Measurements from ENCODE around the gene RBM20. TPM values are rescaled to one million over a fixed set of nuclear protein-coding genes. Genes with fewer than 3 reads are reported as not detected.
"Not testable (repeated sequence)": the region's sequence is repeated elsewhere in the genome, so short reads cannot be mapped to it uniquely, and the experiment has no call there.

RBM20 gene
- total RNA-seq, 3 donors from 2014 or later: 0.03 TPM; not detected in 2

DNA sequence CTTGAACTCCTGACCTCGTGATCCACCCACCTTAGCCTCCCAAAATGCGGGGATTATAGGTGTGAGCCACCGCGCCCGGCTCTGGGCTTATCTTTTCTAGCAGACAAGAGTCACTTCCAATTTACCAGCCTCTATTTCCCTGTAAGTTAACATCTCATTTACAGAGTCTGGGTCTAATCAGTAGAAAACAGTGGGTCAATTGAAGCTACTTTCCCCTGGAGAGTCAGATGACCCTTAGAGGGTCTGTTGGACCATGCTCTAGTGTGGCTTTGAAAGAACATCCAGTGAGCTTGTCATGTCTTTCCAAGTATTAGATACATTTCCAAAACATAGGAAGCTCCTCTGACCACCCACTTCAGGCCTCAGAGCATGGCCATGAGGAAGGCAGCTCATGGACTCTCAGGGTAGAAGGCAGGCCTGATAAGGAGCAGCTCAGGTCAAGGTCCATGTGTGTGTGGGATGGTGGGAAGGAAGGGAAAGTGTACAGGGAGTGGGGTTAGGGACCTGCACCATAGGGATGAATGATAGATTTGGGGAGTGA is 27.6 kb upstream of the RBM20 start:
- DNase-seq (no peak), ATAC-seq (no peak)
- Mint-ChIP-seq H3K4me3 (no peak overlapping the region), H3K9me3 (peaks cover 3% of the 10 kb centered on the region), H3K4me1 (ENCODE audit: low read depth) (peaks cover 61% of the 10 kb centered on the region), H3K36me3 (ENCODE audit: insufficient read depth) (no peaks in the 10 kb centered on the region), H3K27me3 (ENCODE audit: low read depth) (no peaks in the 10 kb centered on the region)

GRCh38 chr10:110617425-110618229 is 26.5 kb upstream of the RBM20 start:
- H3K4me1 Mint-ChIP-seq (ENCODE audit: low read depth): peaks cover 52% of the 10 kb centered on the region
- ATAC-seq: peak; percentile 33 to 41
- peak; percentile 8 for DNase-seq
- H3K4me3 Mint-ChIP-seq: peak overlapping the region; percentile 42
- H3K36me3 Mint-ChIP-seq (ENCODE audit: insufficient read depth): no peaks in the 10 kb centered on the region
- H3K9me3 Mint-ChIP-seq: peaks cover 5% of the 10 kb centered on the region
- H3K27me3 Mint-ChIP-seq (ENCODE audit: low read depth): no peaks in the 10 kb centered on the region

DNA sequence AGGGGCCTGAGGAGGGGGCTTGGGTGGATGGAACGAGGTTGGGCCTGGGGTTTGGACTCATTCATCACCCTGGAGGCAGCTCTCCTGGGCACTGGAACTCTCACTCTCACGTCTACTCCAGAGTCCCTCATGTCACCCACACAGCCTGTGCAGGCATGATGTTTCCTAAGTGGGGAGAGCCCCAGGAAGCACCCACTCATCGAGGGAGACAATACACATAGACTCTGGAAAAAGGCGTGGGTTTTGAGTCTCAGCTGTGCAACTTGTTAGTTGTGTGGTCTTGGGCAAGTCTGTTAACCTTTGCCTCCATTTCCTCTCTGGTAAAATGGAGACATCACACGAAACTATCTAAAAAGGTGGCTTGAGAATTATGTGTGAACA is 25.9 kb upstream of the RBM20 start:
- H3K27me3 Mint-ChIP-seq (ENCODE audit: low read depth): no peaks in the 10 kb centered on the region
- H3K4me3 Mint-ChIP-seq: no peak overlapping the region
- H3K36me3 Mint-ChIP-seq (ENCODE audit: insufficient read depth): no peaks in the 10 kb centered on the region
- ATAC-seq (peak; percentile 55 to 67), DNase-seq (peak; percentile 22)
- peaks cover 5% of the 10 kb centered on the region for H3K9me3 Mint-ChIP-seq
- H3K4me1 Mint-ChIP-seq (ENCODE audit: low read depth): peaks cover 46% of the 10 kb centered on the region

- peaks cover 5% of the 10 kb centered on the region for H3K9me3 Mint-ChIP-seq
- H3K27me3 Mint-ChIP-seq (ENCODE audit: low read depth): no peaks in the 10 kb centered on the region
These were observed 24.4 kb upstream of the RBM20 start for GRCh38 chr10:110619514-110620397.

GRCh38 chr10:110620398-110620719 is 23.8 kb upstream of the RBM20 start:
- ATAC-seq (no peak), DNase-seq (no peak)
- H3K4me3 Mint-ChIP-seq: no peak overlapping the region
- H3K9me3 Mint-ChIP-seq: peaks cover 5% of the 10 kb centered on the region
- no peaks in the 10 kb centered on the region for H3K27me3 Mint-ChIP-seq (ENCODE audit: low read depth)
- H3K4me1 Mint-ChIP-seq (ENCODE audit: low read depth): peaks cover 31% of the 10 kb centered on the region
- no peaks in the 10 kb centered on the region for H3K36me3 Mint-ChIP-seq (ENCODE audit: insufficient read depth)

More at GRCh38 chr10:110619514-110620397, 24.4 kb upstream of the RBM20 start:
- Mint-ChIP-seq H3K4me3 (no peak overlapping the region), H3K4me1 (ENCODE audit: low read depth) (peaks cover 32% of the 10 kb centered on the region), H3K36me3 (ENCODE audit: insufficient read depth) (no peaks in the 10 kb centered on the region)
- ATAC-seq: no peak
- no peak for DNase-seq

GRCh38 chr10:110623316-110623715 is 20.8 kb upstream of the RBM20 start:
- not testable (repeated sequence) for H3K4me3 Mint-ChIP-seq; H3K9me3 Mint-ChIP-seq; H3K27me3 Mint-ChIP-seq (ENCODE audit: low read depth); ATAC-seq; H3K36me3 Mint-ChIP-seq (ENCODE audit: insufficient read depth); DNase-seq; H3K4me1 Mint-ChIP-seq (ENCODE audit: low read depth)

DNA sequence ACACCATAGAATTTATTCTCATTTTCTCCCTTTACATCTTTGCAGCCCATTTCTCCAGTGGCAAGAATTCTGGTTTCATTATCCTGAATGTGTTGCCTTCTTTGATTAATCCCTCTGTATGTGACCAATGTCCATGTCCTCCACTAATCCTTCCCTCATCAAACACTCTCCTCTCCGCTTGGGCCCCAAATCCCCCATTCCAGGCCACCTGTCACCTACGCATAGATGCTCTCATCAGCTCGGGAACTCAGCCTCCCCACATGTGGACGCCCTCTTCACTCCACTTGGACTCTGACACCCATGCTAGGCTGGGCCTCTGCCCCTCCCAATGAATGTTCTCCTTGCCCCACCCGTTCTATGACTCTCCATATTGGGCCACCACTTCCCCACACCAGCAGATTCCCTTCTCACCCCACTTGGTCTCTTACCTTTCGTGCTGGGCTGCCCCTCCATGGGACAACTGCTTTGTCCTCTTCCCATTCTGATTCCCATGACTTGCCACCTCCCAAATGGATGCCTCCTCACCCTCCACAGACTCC is 18.7 kb upstream of the RBM20 start:
- no peak for DNase-seq
- Mint-ChIP-seq H3K4me3 (no peak overlapping the region), H3K9me3 (peaks cover 13% of the 10 kb centered on the region), H3K4me1 (ENCODE audit: low read depth) (no peaks in the 10 kb centered on the region), H3K36me3 (ENCODE audit: insufficient read depth) (no peaks in the 10 kb centered on the region), H3K27me3 (ENCODE audit: low read depth) (peaks cover 3% of the 10 kb centered on the region)
- ATAC-seq: no peak

GRCh38 chr10:110625951-110626855 is 17.9 kb upstream of the RBM20 start:
- H3K27me3 Mint-ChIP-seq (ENCODE audit: low read depth): peaks cover 4% of the 10 kb centered on the region
- H3K4me1 Mint-ChIP-seq (ENCODE audit: low read depth): no peaks in the 10 kb centered on the region
- ATAC-seq: no peak
- no peak overlapping the region for H3K4me3 Mint-ChIP-seq
- no peak for DNase-seq
- H3K36me3 Mint-ChIP-seq (ENCODE audit: insufficient read depth): no peaks in the 10 kb centered on the region
- H3K9me3 Mint-ChIP-seq: peaks cover 13% of the 10 kb centered on the region

DNA sequence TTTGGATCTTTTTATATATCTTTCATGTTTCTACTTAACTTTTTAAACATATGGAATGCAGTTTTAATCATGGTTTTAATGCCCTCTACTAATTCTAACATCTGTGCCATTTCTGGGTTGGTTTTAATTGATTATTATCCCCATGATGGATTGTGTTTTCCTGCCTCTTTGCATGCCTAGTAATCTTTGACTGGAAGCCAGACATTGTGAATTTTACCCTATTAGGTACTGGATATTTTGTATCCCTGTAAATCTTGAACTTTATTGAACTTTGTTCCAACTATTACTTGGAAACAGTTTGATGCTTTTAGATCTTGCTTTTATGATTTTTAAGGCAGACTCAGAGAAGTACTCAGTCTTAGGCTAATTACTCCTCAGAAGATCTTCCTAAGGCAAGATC is 16.0 kb upstream of the RBM20 start:
- DNase-seq: no peak
- peaks cover 8% of the 10 kb centered on the region for H3K9me3 Mint-ChIP-seq
- peaks cover 4% of the 10 kb centered on the region for H3K27me3 Mint-ChIP-seq (ENCODE audit: low read depth)
- H3K36me3 Mint-ChIP-seq (ENCODE audit: insufficient read depth): no peaks in the 10 kb centered on the region
- no peaks in the 10 kb centered on the region for H3K4me1 Mint-ChIP-seq (ENCODE audit: low read depth)
- ATAC-seq: no peak
- no peak overlapping the region for H3K4me3 Mint-ChIP-seq

- DNase-seq (no peak), ATAC-seq (no peak)
- no peaks in the 10 kb centered on the region for H3K36me3 Mint-ChIP-seq (ENCODE audit: insufficient read depth)
- H3K4me1 Mint-ChIP-seq (ENCODE audit: low read depth): no peaks in the 10 kb centered on the region
- no peak overlapping the region for H3K4me3 Mint-ChIP-seq
- H3K9me3 Mint-ChIP-seq: peaks cover 8% of the 10 kb centered on the region
- H3K27me3 Mint-ChIP-seq (ENCODE audit: low read depth): peaks cover 4% of the 10 kb centered on the region
These were observed 14.4 kb upstream of the RBM20 start for GRCh38 chr10:110629680-110630191.

DNA sequence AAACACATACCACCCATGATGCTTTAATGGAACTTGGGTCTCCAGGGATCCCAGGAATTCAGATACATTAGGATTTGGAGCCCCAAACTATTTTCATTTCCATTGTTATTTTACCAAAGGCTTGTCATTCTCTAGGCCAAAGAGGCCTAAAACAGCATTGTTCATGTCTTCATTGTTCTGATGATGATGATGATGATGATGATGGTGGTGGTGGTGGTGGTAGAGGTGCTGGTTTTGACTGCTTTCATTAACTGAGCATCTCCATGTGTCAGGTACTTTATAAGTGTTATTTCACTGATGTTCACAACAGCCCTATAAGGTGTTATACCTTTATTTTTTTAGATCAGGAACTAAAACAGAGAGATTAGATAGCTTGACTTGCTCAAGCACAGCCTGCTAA is 12.2 kb upstream of the RBM20 start:
- H3K4me1 Mint-ChIP-seq (ENCODE audit: low read depth): no peaks in the 10 kb centered on the region
- H3K9me3 Mint-ChIP-seq: peaks cover 8% of the 10 kb centered on the region
- DNase-seq (no peak), ATAC-seq (no peak)
- peaks cover 4% of the 10 kb centered on the region for H3K27me3 Mint-ChIP-seq (ENCODE audit: low read depth)
- H3K4me3 Mint-ChIP-seq: no peak overlapping the region
- H3K36me3 Mint-ChIP-seq (ENCODE audit: insufficient read depth): no peaks in the 10 kb centered on the region

- no peak for DNase-seq
- peaks cover 8% of the 10 kb centered on the region for H3K9me3 Mint-ChIP-seq
- H3K4me3 Mint-ChIP-seq: no peak overlapping the region
- H3K27me3 Mint-ChIP-seq (ENCODE audit: low read depth): peaks cover 10% of the 10 kb centered on the region
- ATAC-seq: no peak
- H3K36me3 Mint-ChIP-seq (ENCODE audit: insufficient read depth): no peaks in the 10 kb centered on the region
- no peaks in the 10 kb centered on the region for H3K4me1 Mint-ChIP-seq (ENCODE audit: low read depth)
These were observed 11.4 kb upstream of the RBM20 start for GRCh38 chr10:110632591-110633215.

- DNase-seq (no peak), ATAC-seq (no peak)
- no peak overlapping the region for H3K4me3 Mint-ChIP-seq
- no peaks in the 10 kb centered on the region for H3K36me3 Mint-ChIP-seq (ENCODE audit: insufficient read depth)
- H3K4me1 Mint-ChIP-seq (ENCODE audit: low read depth): no peaks in the 10 kb centered on the region
- H3K9me3 Mint-ChIP-seq: no peaks in the 10 kb centered on the region
- peaks cover 17% of the 10 kb centered on the region for H3K27me3 Mint-ChIP-seq (ENCODE audit: low read depth)
These were observed 9.5 kb upstream of the RBM20 start for GRCh38 chr10:110634527-110635209.

All from activated T-cell treated with anti-CD3 and anti-CD28 coated beads, Interleukin-2, amount 50 U/mL, for 4 hours (primary cell).